ENCODE results near the gene ZNF232.
"Not testable (repeated sequence)": the region's sequence is repeated elsewhere in the genome, so short reads cannot be mapped to it uniquely, and the experiment has no call there.

Gene ZNF232

DNA sequence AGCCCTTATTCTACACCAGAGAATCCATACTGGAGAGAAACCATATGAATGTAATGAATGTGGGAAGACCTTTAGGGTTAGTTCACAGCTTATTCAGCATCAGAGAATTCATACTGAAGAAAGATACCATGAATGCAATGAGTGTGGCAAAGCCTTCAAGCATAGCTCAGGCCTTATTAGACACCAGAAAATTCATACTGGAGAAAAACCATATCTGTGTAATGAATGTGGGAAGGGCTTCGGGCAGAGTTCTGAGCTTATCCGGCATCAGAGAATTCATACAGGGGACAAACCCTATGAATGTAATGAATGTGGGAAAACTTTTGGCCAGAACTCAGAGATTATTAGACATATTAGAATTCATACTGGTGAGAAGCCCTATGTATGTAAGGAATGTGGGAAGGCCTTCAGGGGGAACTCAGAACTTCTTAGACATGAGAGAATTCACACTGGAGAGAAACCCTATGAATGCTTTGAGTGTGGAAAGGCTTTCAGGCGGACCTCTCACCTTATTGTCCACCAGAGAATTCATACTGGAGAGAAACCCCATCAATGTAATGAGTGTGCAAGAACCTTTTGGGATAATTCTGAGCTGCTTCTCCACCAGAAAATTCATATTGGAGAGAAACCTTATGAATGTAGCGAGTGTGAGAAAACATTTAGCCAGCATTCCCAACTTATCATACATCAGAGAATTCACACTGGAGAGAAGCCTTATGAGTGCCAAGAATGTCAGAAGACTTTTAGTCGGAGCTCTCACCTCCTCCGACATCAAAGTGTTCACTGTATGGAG, 19.3 kb downstream of the ZNF232 start:
- no peak for DNase-seq

DNA sequence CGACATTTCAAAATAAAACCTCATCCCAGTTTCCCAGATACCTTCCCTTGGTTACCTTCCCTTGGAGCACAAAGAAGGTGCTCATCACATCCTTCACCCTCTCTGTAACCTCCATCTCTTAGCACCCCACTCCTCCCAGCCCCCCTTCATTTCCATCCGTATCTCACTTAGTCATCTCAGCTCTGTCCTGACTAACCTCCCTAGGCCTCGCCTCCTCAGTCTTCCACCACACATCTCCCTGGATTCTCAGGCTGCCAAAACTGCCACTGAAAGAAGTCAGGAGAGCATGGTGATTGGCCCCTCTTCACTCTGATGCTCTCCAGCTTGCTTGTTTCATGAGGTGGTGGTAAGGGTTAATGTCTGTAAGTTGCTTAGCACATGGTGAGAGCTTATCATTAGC, 31.1 kb downstream of the ZNF232 start:
- DNase-seq, result no peak

DNA sequence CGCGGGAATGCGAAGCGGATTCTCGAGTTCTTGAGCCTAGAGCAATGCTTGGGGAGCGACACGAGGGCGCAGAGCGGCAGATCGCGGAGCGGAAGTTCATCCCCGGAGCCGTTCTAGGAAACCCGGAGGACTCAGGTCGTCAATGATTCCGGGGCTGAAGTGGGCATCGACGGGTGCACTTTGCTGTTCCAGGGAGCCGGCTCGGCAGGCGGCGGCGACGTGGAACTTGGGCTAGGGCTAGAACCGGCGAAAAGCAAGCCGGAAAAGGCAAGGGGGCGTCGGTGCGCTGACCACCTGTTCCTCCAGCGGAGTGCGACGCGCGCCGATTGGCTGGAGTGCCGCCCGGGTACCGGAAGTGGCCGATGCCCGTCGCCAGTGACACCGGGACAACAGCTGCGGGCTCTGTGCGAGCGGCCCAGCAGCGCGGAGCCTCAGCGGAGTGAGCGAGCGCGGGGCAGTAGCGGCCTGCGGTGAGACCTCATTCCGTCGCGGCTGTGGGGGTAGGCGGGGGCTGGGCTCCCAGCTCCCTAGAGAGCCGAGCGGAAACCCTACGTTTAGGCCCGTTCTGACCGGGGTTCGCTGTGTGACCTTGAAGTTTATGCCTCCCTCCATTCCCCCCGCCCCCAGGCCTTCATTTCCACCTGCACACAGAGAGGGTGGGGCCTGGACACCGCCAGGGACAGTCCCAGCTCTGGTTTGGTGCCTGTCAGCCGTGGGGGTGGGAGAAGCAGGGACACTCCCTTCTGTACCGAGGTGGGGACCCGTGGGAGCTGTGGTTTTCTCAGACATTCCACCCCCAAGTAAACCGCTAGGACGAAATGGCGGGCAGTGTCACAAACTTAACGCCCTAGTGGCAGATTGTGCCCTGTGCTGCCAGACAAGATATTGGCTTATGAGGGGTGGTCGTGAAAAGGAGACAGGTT, 33.3 kb downstream of the ZNF232 start, which contains the start of gene ZFP3:
Gene ZFP3 (plus strand): TSS at position 362 of the 923 bp plus-strand sequence. CDS start 13,038 bp downstream, outside the sequence.
- no peak for DNase-seq

DNA sequence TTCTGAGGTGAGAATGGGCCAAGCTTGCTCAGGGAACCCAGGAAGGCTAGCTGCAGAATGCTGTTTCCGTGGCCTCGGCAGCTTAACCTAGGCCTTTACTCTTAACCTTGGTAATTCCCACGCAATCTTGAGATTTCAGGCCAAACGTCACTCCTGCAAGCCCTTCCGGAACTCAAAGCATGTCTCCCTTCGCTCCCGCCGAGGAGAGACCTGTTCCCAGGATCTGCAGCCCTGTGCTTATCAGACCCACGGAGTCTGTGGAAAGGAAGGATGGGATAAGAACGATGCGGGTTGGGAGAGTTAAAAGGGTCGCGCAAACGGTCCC, 33.9 kb downstream of the ZNF232 start:
- no peak for DNase-seq

DNA sequence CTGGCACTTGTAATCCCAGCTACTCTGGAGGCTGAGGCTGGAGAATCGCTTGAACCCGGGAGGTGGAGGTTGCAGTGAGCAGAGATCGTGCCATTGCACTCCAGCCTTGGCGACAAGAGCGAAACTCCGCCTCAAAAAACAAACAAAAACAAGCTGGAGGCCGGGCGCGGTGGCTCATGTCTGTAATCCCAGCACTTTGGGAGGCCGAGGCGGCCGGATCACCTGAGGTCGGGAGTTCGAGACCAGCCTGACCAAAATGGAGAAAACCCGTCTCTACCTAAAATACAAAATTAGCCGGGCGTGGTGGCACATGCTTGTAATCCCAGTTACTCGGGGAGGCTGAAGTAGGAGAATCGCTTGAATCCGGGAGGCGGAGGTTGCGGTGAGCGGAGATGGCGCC, 34.4 kb downstream of the ZNF232 start:
- not testable (repeated sequence) for DNase-seq

DNA sequence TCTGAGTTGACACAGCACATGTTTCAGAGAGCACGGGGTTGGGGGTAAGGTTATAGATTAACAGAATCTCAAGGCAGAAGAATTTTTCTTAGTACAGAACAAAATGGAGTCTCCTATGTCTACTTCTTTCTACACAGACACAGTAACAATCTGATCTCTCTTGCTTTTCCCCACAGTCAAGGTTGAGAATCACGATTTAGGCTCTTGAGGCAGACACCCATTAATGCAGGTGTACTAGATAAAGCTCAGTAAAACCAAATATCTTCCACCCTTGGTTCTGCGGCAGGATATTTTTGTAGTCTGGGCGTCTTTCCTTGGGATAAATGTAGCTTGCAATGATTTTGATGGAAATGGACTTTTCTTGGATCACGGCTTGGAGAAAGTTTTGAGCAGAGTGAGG, 36.2 kb downstream of the ZNF232 start:
- DNase-seq, result not testable (repeated sequence)

DNA sequence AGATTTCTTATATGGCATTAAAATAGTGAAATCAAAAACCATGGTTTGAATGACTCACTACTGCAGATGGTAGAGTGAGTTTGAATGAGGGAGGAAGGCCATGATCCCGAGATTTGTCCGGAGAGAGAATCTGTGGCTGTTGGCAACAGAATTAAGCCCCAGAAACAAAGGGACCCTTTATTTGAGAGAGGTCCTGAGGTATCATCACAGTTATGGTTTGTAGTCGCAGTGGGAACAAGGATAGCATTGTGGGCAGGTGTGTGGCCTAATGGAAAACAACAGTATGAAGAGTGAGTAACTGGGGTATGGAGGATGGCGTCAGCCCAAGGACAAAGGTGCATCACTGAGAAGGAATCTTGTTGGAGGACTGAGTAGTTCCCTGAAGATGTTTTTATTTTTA, 42.0 kb downstream of the ZNF232 start:
- no peak for DNase-seq

DNA sequence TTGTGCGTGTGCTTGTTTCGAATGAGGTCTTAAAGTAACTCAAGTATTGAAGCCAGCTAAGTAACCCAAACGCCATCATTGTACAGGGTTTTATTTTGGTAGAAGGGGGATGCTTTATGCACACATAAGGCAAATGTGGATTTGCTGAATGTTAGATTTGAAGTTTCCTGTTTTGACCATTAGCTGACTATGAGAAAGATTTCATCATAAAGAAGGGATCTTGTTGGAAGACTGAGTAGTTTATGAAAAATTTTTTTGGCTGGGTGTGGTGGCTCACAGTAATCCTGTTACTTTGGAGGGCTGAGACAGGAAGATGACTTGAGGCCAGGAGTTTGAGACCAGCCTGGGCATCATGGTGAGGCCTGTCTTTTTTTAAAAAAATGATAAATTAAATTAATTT, 43.4 kb downstream of the ZNF232 start:
- DNase-seq, result no peak

DNA sequence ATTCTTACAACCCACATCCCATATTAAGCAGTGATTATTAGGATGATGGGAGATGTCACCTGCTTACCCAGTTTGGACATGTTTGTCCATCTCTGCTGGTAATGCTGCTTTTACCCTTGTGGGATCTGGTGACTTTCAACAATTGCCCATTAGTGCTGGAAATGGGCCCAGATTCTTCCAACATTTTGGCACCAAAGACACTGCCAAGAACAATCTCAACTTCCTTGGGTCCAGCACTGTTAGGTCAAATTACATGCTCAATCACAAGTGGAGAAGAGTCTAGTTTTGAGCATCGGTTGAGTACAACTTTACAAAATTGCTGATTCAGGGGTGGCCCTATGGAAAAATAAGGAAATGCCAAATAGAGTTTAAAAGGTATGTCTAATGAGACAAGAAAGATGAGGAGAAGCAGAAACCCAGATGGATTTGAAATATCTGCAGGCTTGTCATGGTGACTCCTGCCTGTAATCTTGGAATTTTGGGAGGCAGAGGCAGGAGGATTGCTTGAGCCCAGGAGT, 46.4 kb downstream of the ZNF232 start:
- no peak for DNase-seq

Data from KG1 (cell line).